ENCODE measurements around the gene PPP1R12A.
"Not testable (repeated sequence)": the region's sequence is repeated elsewhere in the genome, so short reads cannot be mapped to it uniquely, and the experiment has no call there.

PPP1R12A gene

GRCh38 chr12:79935021-79935623 is at the start of gene PPP1R12A:
Gene PPP1R12A (minus strand): TSS chr12:79935097. CDS start chr12:79934931, 166 bp downstream.
- DNase-seq (ENCODE audit: low spot score): peak; percentile 97

GRCh38 chr12:79983986-79984620 is 49.2 kb upstream of the PPP1R12A start:
- DNase-seq (ENCODE audit: low spot score): no peak

GRCh38 chr12:79983492-79983891 is 48.6 kb upstream of the PPP1R12A start:
- DNase-seq (ENCODE audit: low spot score): no peak

- DNase-seq (ENCODE audit: low spot score): no peak
Measured at GRCh38 chr12:79982086-79983062, 47.5 kb upstream of the PPP1R12A start.

- DNase-seq (ENCODE audit: low spot score): no peak
Measured at GRCh38 chr12:79978692-79979091, 43.8 kb upstream of the PPP1R12A start.

GRCh38 chr12:79977856-79978460 is 43.1 kb upstream of the PPP1R12A start:
- not testable (repeated sequence) for DNase-seq (ENCODE audit: low spot score)

- no peak for DNase-seq (ENCODE audit: low spot score)
Measured at GRCh38 chr12:79975143-79975542, 40.2 kb upstream of the PPP1R12A start.

- DNase-seq (ENCODE audit: low spot score): no peak
Measured at GRCh38 chr12:79973801-79974200, 38.9 kb upstream of the PPP1R12A start.

- no peak for DNase-seq (ENCODE audit: low spot score)
Measured at GRCh38 chr12:79964100-79964627, 29.3 kb upstream of the PPP1R12A start.

- DNase-seq (ENCODE audit: low spot score): no peak
Measured at GRCh38 chr12:79961411-79961810, 26.5 kb upstream of the PPP1R12A start.

GRCh38 chr12:79959484-79959883 is 24.6 kb upstream of the PPP1R12A start:
- DNase-seq (ENCODE audit: low spot score): peak; percentile 42

GRCh38 chr12:79956896-79957295 is 22.0 kb upstream of the PPP1R12A start:
- no peak for DNase-seq (ENCODE audit: low spot score)

- no peak for DNase-seq (ENCODE audit: low spot score)
Measured at GRCh38 chr12:79955561-79955960, 20.7 kb upstream of the PPP1R12A start.

- no peak for DNase-seq (ENCODE audit: low spot score)
Measured at GRCh38 chr12:79954037-79954610, 19.2 kb upstream of the PPP1R12A start.

- DNase-seq (ENCODE audit: low spot score): no peak
Measured at GRCh38 chr12:79949098-79949497, 14.2 kb upstream of the PPP1R12A start.

GRCh38 chr12:79945433-79945832 is 10.5 kb upstream of the PPP1R12A start:
- no peak for DNase-seq (ENCODE audit: low spot score)

- DNase-seq (ENCODE audit: low spot score): no peak
Measured at GRCh38 chr12:79944565-79944964, 9.7 kb upstream of the PPP1R12A start.

- not testable (repeated sequence) for DNase-seq (ENCODE audit: low spot score)
Measured at GRCh38 chr12:79942846-79943245, 7.9 kb upstream of the PPP1R12A start.

GRCh38 chr12:79939728-79940310 is 4.9 kb upstream of the PPP1R12A start:
- no peak for DNase-seq (ENCODE audit: low spot score)

GRCh38 chr12:79938843-79939242 is 3.9 kb upstream of the PPP1R12A start:
- DNase-seq (ENCODE audit: low spot score): no peak

GRCh38 chr12:79936670-79937069 is 1.8 kb upstream of the PPP1R12A start:
- no peak for DNase-seq (ENCODE audit: low spot score)
